Coronary artery (tissue), 2 donors: Measurements from ENCODE around the gene VSIG1.

Experiments
- DNase-seq: peaks from one replicate; pipeline ENCODE4 v3.0.0-alpha.2; 2017; ENCODE audit warnings: low spot score
- H3K27ac ChIP-seq, 2 donors: fragments of 200-600 bp; sonication (generic); one replicate each; pipeline ENCODE4 v1.5.1; 2016 to 2019
- H3K4me3 ChIP-seq: fragments of 200-600 bp; sonication (generic); 2 replicates; pipeline ENCODE4 v1.5.1; 2016; ENCODE audit warnings: mild to moderate bottlenecking, moderate library complexity
- CTCF ChIP-seq: fragments of 200-600 bp; sonication (generic); IDR thresholded peaks from one replicate; pipeline ENCODE4 v1.5.1; 2019; ENCODE audit warnings: antibody characterized with exemption

VSIG1 gene

DNA sequence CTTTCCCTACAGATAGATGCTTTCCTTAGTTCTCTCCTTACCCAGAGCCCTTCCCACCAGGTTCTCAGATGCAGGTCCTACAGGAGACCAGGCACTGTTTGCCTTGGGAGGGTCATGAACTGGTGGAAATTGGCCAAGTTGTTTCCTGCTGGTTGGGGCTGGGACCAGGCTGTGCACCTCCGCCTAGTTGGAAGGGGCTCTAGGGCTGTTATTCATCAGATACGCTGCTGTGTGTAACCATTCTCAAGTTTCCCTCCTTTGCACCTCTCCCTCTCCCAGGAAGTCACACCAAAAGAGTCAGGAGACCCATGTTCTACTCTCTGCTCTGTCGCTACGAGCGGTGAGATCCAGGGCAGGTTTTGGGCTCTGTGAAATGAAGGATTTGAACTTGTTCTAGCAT lies 11.9 kb upstream of the VSIG1 start:
- Histone ChIP-seq H3K4me3 (no peak overlapping the region), H3K27ac (no peak overlapping the region)
- no peak for TF ChIP-seq CTCF
- DNase-seq = no peak

GRCh38 chrX:108033890-108034289 lies 11.0 kb upstream of the VSIG1 start:
- Histone ChIP-seq H3K27ac (no peak overlapping the region), H3K4me3 (no peak overlapping the region)
- DNase-seq = no peak
- TF ChIP-seq CTCF = no peak

DNA sequence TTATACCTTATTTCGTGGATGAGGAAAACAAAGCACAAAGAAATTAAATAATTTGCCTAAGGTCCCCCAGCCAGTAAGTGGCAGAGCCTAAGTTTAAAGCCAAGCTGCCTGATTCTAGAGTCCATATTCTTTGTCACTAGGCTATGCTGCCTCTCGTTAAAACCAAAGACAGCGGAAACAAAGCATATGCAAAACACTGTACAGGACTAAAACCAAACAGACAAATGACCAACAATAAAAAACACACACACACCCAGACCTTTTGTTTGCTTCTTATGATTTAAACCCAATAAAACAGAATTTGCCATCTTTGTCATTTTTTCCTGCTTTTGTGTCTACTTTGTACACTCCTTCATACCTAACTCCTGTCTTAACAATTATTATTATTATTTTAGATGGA lies 10.1 kb upstream of the VSIG1 start:
- Histone ChIP-seq H3K27ac (no peak overlapping the region), H3K4me3 (no peak overlapping the region)
- no peak for TF ChIP-seq CTCF
- DNase-seq = no peak

DNA sequence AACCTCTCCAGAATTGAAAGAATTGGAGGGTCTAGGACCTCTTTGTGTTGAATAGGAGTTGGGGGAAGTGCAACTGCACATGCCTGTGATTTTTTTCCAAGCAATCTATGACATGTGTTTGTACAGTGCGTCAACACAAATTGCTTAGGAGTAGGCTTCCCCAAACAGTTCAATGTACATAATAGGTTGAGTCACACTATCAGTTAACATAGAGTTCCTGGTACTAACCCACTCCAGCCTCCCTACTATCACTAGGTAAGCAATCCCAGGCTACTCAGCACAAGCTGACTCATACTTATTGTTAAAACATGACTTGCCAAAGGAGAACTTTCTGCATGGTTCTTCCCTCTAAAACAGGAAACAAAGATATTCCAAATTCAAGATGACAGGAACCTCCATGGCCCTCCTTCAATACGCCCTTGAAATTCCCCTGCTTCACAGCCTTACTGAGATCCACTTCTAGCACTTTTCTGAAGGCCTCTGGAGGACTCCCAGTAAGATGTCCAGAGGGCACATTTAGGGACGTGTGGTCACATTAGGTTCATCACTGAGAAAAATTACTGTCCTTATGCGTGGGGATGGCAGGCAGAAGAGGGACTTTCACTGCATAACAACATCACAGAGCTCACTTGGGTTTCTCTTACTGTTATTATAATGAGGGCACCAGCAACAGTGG lies 8.4 kb upstream of the VSIG1 start:
- DNase-seq = no peak
- Histone ChIP-seq H3K4me3 (no peak overlapping the region), H3K27ac (no peak overlapping the region)
- TF ChIP-seq CTCF = no peak

- no peak overlapping the region for H3K27ac ChIP-seq
- TF ChIP-seq CTCF = no peak
- no peak for DNase-seq
- H3K4me3 ChIP-seq = no peak overlapping the region
Measured at GRCh38 chrX:108049649-108050048, 4.8 kb downstream of the VSIG1 start.

DNA sequence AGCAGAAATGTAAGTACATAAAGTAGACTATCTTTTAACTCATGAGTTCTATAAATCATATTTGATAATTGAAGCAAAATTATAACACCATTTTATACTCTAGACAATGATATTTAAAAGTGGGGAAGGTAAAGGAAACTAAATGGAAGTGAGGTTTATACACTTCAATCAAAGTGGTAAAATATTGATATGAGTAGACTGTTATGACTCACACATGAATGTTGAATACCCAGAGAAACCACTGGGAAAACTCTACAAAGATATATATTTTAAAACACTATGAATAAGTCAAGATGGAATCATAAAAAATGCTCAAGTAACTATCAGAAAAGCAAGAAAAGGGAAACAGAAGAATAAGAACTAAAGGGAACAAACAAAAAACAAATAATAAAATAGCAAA lies 8.4 kb downstream of the VSIG1 start:
- Histone ChIP-seq H3K27ac (no peak overlapping the region), H3K4me3 (no peak overlapping the region)
- TF ChIP-seq CTCF = no peak
- DNase-seq = no peak

- no peak overlapping the region for H3K4me3 ChIP-seq
- DNase-seq = no peak
- no peak overlapping the region for H3K27ac ChIP-seq
- no peak for TF ChIP-seq CTCF
Measured at GRCh38 chrX:108055546-108055945, 10.7 kb downstream of the VSIG1 start.
